HG03354 (cell line): ENCODE data around the gene SPEF1.

Experiments used
- ATAC-seq: cut with Tn5 transposase; IDR thresholded peaks from one replicate; pipeline ENCODE4 v1.9.1; 2021; ENCODE audit warnings: mild to moderate bottlenecking; ENCODE audit not compliant: unreplicated experiment, poor library complexity, severe bottlenecking

Gene SPEF1

GRCh38 chr20:3768342-3769130 lies 12.7 kb downstream of the SPEF1 start:
- peak; percentile 48 for ATAC-seq

- peak; percentile 92 for ATAC-seq
Measured at GRCh38 chr20:3767427-3768341, 13.6 kb downstream of the SPEF1 start, which contains the start of gene ADISSP. TSS of gene ADISSP (minus strand) at chr20:3767753. CDS start at chr20:3760100, 7,653 bp downstream.

- ATAC-seq: no peak
Measured at GRCh38 chr20:3767110-3767426, 14.2 kb downstream of the SPEF1 start.

GRCh38 chr20:3766422-3767109 lies 14.7 kb downstream of the SPEF1 start:
- ATAC-seq: no peak

GRCh38 chr20:3765171-3765882 lies 15.9 kb downstream of the SPEF1 start:
- ATAC-seq: no peak

GRCh38 chr20:3764659-3765058 lies 16.6 kb downstream of the SPEF1 start:
- ATAC-seq: no peak

- no peak for ATAC-seq
Measured at GRCh38 chr20:3763671-3764601, 17.3 kb downstream of the SPEF1 start.

GRCh38 chr20:3760655-3761348 lies 20.4 kb downstream of the SPEF1 start:
- no peak for ATAC-seq

- no peak for ATAC-seq
Measured at GRCh38 chr20:3759884-3760283, 21.4 kb downstream of the SPEF1 start.

- no peak for ATAC-seq
Measured at GRCh38 chr20:3759316-3759823, 21.9 kb downstream of the SPEF1 start.

GRCh38 chr20:3758566-3758965 lies 22.7 kb downstream of the SPEF1 start:
- ATAC-seq: no peak

GRCh38 chr20:3757268-3757667 lies 24.0 kb downstream of the SPEF1 start:
- ATAC-seq: no peak

- ATAC-seq: no peak
Measured at GRCh38 chr20:3755814-3756480, 25.3 kb downstream of the SPEF1 start.

GRCh38 chr20:3755269-3755668 lies 26.0 kb downstream of the SPEF1 start:
- no peak for ATAC-seq

GRCh38 chr20:3754276-3754630 lies 27.0 kb downstream of the SPEF1 start:
- no peak for ATAC-seq

GRCh38 chr20:3753501-3754275 lies 27.6 kb downstream of the SPEF1 start:
- no peak for ATAC-seq

GRCh38 chr20:3753098-3753497 lies 28.1 kb downstream of the SPEF1 start:
- no peak for ATAC-seq
